Middle frontal gyrus (tissue), 1 donor: ENCODE measurements around the gene MYH7.
"Not testable (repeated sequence)": the region's sequence is repeated elsewhere in the genome, so short reads cannot be mapped to it uniquely, and the experiment has no call there.

Source experiments
- DNase-seq: peaks from one replicate; pipeline ENCODE4 v3.0.0-alpha.2; 2015; ENCODE audit warnings: low spot score; ENCODE audit errors: extremely low spot score

The MYH7 gene

DNA sequence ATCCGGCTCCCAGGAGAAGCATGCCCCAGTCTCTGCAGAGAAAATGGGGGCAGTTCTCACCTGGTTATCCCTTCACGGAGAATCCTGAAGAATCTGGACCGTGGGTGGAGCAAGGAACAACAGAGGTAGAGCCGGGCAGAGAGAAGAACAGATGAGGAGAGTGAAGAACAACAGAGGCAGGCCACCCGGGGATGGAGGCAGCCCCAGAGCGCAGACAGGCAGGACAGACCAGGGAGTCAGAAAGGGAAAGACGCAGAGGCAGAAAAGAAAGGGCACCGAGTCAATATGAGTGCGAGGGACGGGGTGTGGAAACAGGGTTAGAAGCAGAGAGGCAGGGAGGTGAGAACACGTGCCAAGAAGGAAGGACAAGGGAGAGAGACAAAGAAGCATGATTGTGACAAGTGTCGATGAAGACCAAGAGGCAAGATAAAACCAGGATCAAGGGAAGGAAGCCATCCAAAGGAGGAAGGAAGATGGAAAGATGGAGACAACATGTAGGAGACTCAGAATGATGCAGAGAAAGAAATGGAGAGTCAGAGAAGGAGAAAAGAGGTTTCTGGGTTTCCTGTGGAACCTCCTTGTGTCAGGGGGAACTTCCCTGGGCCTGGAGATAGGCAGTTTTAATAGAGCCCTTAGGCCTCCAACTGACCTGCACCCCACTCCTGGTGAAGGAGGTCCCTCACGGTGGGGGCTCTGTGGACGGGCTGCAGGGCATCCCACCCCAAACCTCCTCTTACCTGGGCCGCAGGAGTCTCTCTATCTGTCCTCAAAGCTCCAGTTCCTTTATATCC, 27.7 kb downstream of the MYH7 start, which contains the start of gene MYH6:
Gene MYH6 (minus strand): TSS at position 758 of the 791 bp plus-strand sequence. CDS start 1,050 bp downstream, outside the sequence.
- no peak for DNase-seq

GRCh38 chr14:23406725-23407355, 28.6 kb downstream of the MYH7 start:
- no peak for DNase-seq

DNA sequence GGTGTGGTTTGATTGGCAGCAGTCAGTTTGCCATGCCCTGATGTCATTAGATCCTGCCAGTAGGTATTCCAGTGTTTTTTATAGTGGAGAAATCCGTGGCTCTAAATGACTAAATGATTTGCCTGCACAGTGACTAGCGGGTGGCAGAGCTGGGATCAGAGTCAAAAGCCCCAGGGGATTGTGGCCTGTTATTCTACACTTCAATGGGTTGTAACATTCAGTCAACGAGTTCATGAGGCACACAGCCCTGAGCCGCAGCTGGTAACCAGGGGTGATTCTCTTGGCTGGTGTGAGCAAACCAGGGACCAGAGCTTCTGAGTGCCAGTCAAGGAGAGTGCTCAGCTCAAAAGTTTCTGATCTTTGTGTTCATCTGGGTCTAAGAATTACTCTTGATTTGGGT, 29.2 kb downstream of the MYH7 start:
- DNase-seq = no peak

DNA sequence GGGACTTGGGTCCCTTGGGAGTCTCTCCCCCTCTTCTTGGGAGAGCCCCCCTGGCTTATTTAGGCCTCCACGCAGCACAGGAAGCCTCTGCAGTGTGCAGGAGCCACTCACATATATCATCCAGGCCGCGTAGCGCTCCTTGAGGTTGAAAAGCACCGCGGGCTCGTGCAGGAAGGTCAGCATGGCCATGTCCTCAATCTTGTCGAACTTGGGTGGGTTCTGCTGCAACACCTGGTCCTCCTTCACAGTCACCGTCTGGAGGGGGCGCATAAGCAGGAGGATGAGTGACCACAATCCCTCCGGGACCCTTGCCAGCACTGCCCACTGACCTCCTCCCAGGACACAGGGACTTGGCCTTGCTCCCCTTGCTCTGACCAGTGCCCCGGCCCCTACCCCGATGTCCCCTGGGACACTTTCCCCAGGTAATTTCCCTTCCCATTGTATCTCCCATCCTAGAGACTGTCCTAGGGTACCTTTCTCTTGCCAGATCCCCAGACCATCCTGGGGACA, 29.9 kb downstream of the MYH7 start:
- no peak for DNase-seq

DNA sequence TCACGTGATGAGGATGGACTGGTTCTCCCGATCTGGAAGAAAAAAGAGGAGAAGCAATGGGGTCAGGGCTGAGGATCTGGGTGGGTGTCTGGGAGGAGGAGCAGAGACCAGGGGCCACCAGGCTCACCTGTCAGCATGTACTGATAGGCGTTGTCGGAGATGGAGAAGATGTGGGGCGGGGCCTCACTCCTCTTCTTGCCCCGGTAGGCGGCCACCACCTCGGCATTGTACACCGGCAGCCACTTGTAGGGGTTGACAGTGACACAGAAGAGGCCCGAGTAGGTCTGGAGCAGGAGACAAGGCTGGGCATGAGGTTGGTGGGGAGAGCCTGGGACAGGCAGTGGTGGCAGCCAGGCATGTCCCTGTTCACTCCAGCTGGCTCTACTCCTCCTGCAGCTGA, 30.4 kb downstream of the MYH7 start:
- DNase-seq = no peak

GRCh38 chr14:23404331-23404900, 31.0 kb downstream of the MYH7 start:
- DNase-seq = no peak

GRCh38 chr14:23403908-23404307, 31.6 kb downstream of the MYH7 start:
- DNase-seq = no peak

GRCh38 chr14:23403139-23403438, 32.4 kb downstream of the MYH7 start:
- DNase-seq = no peak

- no peak for DNase-seq
Measured at GRCh38 chr14:23402296-23403138, 32.9 kb downstream of the MYH7 start.

- DNase-seq = no peak
Measured at GRCh38 chr14:23401291-23401690, 34.2 kb downstream of the MYH7 start.

- not testable (repeated sequence) for DNase-seq
Measured at GRCh38 chr14:23400496-23401149, 34.8 kb downstream of the MYH7 start.

GRCh38 chr14:23399591-23399990, 35.9 kb downstream of the MYH7 start:
- DNase-seq = no peak

DNA sequence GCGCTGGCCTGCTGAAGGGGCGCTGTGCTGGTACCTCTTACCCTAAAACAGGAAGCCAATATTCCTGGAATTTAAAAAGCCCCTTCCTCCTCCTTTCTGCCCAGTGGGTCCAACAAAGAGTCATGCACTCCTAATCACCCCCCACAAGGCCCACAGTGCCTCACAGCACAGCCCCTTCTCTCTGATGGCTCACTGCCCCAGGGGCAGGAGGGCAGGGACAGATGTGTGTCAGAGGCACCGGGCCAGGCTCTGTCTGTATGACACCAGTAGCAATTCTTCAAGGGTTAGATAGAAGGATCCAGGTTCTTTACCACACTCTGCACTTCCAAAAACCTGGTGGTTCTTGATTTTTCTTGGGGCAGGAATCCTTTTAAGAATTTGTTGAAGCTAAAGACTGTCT, 36.3 kb downstream of the MYH7 start:
- DNase-seq = no peak

DNA sequence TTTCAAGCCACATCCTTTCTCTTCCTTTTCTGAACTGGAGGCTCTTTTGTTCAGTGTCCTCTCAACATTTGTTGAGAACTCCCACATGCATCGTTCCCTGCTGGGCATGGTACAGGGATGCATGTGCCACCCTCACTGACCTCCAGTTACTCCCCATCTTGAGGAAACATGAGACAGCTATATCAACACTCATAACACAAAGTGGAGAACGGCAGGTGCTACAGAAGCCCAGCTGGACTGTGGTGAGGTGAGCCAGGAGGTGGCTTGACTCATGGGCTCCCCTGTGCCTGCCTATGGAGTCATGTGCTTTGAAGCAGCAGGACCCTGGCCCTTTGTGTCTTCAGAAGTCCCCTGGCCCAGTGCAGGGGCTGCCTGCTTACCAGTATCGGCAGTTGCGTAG, 37.1 kb downstream of the MYH7 start:
- DNase-seq = no peak

- DNase-seq = no peak
Measured at GRCh38 chr14:23396781-23397407, 38.6 kb downstream of the MYH7 start.

- no peak for DNase-seq
Measured at GRCh38 chr14:23396126-23396525, 39.3 kb downstream of the MYH7 start.

DNA sequence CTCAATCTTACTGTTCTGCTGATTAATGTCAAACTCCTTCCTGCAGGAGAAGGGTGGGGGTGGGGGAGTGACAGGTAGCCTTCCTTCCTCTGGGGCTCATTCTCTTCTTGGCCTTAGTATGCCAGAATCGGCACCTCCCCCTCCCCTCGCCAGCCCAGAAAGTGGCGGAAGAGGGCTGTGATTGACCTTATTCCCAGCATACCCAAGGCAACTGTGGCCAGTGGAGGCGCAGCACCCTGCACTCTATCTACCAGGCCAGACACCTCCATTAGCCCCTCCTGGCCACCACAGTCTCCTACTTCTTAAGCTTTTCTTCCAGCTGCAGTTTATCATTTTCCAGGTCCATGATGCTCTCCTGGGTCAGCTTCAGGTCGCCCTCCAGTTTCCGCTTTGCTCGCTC, 42.8 kb downstream of the MYH7 start:
- no peak for DNase-seq

GRCh38 chr14:23389871-23390270, 45.6 kb downstream of the MYH7 start:
- not testable (repeated sequence) for DNase-seq

DNA sequence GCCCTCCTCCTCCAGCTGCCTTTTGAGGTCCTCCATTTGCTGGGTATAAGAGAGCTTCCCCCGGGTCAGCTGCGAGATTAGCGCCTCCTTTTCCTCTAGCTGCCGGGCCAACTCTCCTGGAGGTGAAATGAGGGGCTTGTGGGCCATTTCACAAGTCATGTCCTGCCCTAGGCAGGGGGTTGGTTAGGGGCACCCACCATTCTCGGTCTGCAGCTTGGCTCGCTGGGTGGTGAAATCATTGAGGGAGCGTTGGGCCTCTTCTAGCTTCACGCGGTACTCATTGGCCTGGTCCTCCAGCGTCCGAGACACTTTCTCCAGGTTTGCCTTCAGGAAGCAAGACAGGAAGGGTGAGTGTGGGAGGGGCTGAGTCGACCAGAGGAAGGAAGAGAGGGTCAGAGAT, 46.1 kb downstream of the MYH7 start:
- no peak for DNase-seq

GRCh38 chr14:23388996-23389395, 46.5 kb downstream of the MYH7 start:
- DNase-seq = no peak
